GM12875 (cell line): Measurements from ENCODE around the gene ECT2L.

Experiments
- H3K4me3 ChIP-seq: one replicate; pipeline ENCODE4 v1.5.1; 2011; ENCODE audit warnings: low read depth, low read length, control low read depth
- TF ChIP-seq, protein P1 (sequence below): IDR thresholded peaks from 2 replicates; pipeline ENCODE4 v1.5.1; 2011; ENCODE audit warnings: low read depth, mild to moderate bottlenecking, control low read depth, inconsistent platforms, low read length, moderate library complexity, borderline replicate concordance; ENCODE audit not compliant: insufficient read depth

Gene ECT2L

DNA sequence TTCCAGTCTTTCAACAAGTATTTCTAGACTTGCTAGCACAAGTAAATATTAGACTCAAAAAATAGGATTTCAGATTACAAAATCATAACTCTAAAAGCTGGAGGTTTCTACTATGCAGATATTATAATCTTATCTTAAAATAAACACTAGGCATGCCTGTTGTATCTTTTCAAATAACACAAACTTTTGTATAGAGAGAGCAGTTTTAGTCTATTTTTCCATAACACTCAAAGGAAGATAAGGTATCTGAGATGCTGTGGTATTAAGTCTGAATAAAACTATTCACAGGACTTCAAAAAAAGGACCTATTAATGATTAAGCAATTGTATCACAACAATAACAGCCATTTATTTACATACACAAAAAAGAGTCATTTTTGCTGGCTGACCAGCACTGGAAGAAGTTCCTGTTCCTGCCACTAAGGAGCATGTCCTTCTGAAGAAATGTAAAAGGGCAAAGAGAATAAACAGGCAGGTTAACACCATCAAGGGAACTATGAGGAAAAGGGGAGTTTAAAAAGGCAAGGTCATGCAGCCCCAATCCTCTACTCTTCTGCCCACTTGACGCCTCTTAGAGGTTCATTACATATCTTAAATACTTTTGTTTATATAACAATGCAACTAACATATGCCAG lies 152.8 kb downstream of the ECT2L start:
- TF ChIP-seq, protein P1, sequence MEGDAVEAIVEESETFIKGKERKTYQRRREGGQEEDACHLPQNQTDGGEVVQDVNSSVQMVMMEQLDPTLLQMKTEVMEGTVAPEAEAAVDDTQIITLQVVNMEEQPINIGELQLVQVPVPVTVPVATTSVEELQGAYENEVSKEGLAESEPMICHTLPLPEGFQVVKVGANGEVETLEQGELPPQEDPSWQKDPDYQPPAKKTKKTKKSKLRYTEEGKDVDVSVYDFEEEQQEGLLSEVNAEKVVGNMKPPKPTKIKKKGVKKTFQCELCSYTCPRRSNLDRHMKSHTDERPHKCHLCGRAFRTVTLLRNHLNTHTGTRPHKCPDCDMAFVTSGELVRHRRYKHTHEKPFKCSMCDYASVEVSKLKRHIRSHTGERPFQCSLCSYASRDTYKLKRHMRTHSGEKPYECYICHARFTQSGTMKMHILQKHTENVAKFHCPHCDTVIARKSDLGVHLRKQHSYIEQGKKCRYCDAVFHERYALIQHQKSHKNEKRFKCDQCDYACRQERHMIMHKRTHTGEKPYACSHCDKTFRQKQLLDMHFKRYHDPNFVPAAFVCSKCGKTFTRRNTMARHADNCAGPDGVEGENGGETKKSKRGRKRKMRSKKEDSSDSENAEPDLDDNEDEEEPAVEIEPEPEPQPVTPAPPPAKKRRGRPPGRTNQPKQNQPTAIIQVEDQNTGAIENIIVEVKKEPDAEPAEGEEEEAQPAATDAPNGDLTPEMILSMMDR = no peak
- H3K4me3 ChIP-seq = no peak overlapping the region

DNA sequence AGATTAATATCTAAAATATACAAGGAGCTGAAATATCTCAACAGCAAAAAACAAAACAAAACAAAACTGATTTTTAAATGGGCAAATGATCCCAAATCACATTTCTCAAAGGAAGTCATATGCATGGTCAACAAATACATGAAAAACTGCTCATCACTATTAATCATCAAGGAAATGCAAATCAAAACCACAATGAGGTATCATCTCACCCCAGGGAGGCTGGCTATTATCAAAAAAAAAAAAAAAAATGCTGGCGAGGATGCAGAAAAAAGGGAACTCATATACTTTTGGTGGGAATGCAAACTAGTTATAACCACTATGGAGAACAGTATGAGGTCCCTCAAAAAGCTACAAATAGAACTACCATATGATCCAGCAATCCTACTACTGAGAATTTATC lies 157.6 kb downstream of the ECT2L start:
- H3K4me3 ChIP-seq = no peak overlapping the region
- TF ChIP-seq, protein P1 = no peak
